ENCODE measurements around the gene ATRAID. TPM values are rescaled to one million over a fixed set of nuclear protein-coding genes. Genes with fewer than 3 reads are reported as not detected.

ATRAID gene, protein sequence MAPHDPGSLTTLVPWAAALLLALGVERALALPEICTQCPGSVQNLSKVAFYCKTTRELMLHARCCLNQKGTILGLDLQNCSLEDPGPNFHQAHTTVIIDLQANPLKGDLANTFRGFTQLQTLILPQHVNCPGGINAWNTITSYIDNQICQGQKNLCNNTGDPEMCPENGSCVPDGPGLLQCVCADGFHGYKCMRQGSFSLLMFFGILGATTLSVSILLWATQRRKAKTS
- total RNA-seq: 73.9 and 77.2 TPM in 2 replicates

DNA sequence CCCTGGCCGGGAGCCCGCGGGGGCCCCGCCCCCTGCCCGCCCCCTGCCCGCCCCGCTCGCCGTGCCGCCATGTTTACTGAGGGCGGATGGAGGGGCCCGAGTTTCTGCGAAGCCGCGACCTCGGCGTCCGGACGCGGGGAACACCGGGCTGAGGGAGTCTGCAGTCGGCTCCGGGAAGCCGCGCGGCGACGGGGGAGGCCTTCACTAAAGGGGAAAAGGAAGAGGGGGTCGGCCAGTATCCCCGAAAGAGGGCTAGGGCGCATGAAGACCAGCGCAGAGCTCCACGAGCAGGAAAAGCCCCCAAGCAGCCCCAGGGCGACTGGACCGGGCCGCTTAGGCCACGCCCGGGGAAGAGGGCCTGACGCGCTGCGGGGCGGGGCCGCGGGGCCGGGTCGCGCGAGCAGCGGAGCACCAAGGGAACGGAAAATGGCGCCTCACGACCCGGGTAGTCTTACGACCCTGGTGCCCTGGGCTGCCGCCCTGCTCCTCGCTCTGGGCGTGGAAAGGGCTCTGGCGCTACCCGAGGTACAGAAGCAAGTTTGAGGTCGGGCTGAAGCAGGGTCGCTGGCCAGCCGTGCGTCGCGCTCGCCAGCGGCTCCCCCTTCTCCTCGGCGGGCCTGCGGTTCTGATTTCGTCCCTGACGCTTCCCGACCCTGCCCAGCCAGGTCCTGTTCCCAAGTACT is at the start of gene ATRAID, which contains the start of gene SLC5A6:
TSS of gene ATRAID (plus strand) at position 99 of the 683 bp plus-strand sequence. CDS start at position 427, 328 bp downstream.
TSS of gene SLC5A6 (minus strand) at position 326 of the 683 bp plus-strand sequence. CDS start 4,618 bp downstream, outside the sequence.
- peak within 1 kb of the TSS; percentile 97 for H3K4me3 Mint-ChIP-seq
- intact Hi-C loops (cut with micrococcal nuclease): loop anchor here (1.0 to 5.0 kb wide), 13 partner anchors 52 to 1540 kb away; partner anchors contain the start of genes CCDC121, EIF2B4, GPN1 and GTF3C2
- peak within 1 kb of the TSS; percentile 100 for H3K27ac Mint-ChIP-seq
- DNase-seq (peak; percentile 96), ATAC-seq (ENCODE audit: low read depth) (peak; percentile 88)
- H3K9me3 Mint-ChIP-seq: no peaks in the 10 kb centered on the region
- POLR2A ChIA-PET: interaction anchor here (0.6 to 1.9 kb wide), 27 partner anchors 9 to 451 kb away, joined by 3 to 12 read pairs (median 4); partner anchors contain the start of genes ABHD1, AGBL5, GTF3C2 and NRBP1
- no peaks in the 10 kb centered on the region for H3K27me3 Mint-ChIP-seq
- CTCF ChIA-PET: no interaction called here
- H3K36me3 Mint-ChIP-seq (ENCODE audit: low read depth): peaks cover 58% of the 10 kb centered on the region
- TF ChIP-seq, protein P1, sequence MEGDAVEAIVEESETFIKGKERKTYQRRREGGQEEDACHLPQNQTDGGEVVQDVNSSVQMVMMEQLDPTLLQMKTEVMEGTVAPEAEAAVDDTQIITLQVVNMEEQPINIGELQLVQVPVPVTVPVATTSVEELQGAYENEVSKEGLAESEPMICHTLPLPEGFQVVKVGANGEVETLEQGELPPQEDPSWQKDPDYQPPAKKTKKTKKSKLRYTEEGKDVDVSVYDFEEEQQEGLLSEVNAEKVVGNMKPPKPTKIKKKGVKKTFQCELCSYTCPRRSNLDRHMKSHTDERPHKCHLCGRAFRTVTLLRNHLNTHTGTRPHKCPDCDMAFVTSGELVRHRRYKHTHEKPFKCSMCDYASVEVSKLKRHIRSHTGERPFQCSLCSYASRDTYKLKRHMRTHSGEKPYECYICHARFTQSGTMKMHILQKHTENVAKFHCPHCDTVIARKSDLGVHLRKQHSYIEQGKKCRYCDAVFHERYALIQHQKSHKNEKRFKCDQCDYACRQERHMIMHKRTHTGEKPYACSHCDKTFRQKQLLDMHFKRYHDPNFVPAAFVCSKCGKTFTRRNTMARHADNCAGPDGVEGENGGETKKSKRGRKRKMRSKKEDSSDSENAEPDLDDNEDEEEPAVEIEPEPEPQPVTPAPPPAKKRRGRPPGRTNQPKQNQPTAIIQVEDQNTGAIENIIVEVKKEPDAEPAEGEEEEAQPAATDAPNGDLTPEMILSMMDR (IDR thresholded peaks at IDR 0.05): no peak
- H3K4me1 Mint-ChIP-seq: peaks cover 34% of the 10 kb centered on the region

DNA sequence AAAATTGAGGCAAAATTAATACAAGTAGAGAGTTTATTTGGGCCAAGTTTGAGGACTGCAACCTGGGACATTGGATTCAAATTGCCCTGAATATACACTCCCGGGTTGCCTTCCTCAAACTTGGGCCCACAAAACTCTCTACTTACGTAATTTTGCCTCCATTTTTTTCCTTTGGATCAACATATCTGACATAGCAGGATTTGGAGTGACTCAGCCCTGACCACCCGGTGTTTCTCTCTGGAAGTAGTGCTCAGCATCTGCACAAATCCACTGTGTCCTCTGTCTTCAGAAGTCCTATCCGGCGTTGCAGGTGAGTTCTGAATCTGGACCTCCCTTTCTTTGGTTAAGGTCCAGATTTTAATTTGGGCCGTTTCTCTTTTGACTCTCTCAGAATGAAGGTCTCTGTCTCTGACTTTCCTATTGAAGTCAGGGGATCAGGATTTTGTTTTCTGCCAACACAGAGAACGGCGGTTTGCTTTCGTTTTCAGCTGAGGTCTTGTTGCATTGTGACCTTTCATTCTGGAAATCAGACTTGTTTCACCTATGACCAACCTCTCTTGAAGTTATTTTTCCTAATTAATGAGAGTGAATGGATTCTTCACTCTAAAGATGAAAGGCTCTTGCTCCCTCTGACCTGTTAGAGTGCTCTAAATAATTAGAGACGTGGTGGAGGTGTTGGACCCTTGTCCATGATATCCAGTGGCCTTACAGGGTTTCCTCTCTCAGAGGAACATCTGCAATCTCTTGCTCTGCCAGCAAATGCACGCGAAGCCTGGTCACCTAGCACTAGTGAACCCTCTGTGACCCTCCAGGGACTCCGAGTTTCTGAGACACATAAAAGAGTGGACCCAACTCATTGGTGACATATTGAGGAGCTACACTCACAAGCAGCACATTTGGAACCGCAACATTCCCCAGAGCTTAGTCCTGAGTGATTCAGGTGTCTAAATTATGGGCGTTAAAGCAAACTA is 49.4 kb upstream of the ATRAID start:
- ChIA-PET POLR2A (interaction anchor here (0.7 kb wide), 1 partner anchor 138 kb away, joined by 6 read pairs; no protein-coding TSS in a partner anchor), CTCF (no interaction called here)
- DNase-seq (no peak), ATAC-seq (ENCODE audit: low read depth) (no peak)
- Mint-ChIP-seq H3K27me3 (peaks cover 2% of the 10 kb centered on the region), H3K9me3 (no peaks in the 10 kb centered on the region), H3K4me3 (no peak overlapping the region), H3K36me3 (ENCODE audit: low read depth) (no peaks in the 10 kb centered on the region), H3K4me1 (peaks cover 28% of the 10 kb centered on the region), H3K27ac (peak overlapping the region; percentile 35)
- TF ChIP-seq, protein P1 (IDR thresholded peaks at IDR 0.05): no peak
- intact Hi-C loops (cut with micrococcal nuclease): no loop called here

DNA sequence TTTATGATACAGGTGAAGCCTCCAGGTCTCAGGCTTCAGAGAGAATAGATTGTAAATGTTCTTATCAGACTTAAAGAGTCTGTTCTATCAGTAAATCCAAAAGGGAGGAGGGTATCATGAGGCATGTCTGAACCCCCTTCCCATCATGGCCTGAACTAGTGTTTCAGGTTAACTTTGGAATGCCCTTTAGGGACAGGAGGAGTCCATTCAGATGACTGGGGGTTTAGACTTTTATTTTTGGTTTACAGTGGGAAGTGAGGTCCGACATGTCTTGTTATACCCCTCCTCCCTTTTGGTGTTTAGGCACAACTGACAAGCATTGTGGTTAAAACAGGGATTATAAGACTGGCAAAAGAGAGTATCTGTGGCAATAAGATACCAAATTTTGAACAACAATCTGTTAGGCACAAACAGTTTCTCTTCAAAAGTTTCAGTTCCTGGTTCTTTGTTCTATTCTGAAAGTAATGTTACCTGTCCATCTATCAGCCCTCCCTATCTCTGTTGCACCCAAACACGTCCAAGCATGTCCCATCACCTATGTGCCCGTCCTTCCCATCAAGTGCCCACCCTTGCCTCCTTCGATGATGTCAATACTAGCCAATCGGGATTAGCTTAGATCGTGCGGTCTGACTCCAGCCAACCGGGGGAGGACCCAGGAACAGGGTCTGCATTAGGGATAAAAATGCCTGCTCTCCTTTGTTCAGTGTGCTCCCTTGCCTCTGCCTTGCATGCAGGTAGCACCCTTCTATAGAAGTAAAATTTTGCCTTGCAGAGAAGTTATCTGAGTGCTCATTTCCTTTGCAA is 46.7 kb upstream of the ATRAID start:
- peak overlapping the region; percentile 14 for H3K27ac Mint-ChIP-seq
- POLR2A ChIA-PET: interaction anchor here (0.6 to 0.7 kb wide), 2 partner anchors 32 to 34 kb away, joined by 3 read pairs; no protein-coding TSS in a partner anchor
- CTCF ChIA-PET: no interaction called here
- TF ChIP-seq, protein P1 (IDR thresholded peaks at IDR 0.05): no peak
- no peaks in the 10 kb centered on the region for H3K9me3 Mint-ChIP-seq
- H3K36me3 Mint-ChIP-seq (ENCODE audit: low read depth): no peaks in the 10 kb centered on the region
- DNase-seq (no peak), ATAC-seq (ENCODE audit: low read depth) (peak; percentile 31)
- no peaks in the 10 kb centered on the region for H3K27me3 Mint-ChIP-seq
- H3K4me1 Mint-ChIP-seq: peaks cover 32% of the 10 kb centered on the region
- H3K4me3 Mint-ChIP-seq: no peak overlapping the region
- intact Hi-C loops (cut with micrococcal nuclease): no loop called here

DNA sequence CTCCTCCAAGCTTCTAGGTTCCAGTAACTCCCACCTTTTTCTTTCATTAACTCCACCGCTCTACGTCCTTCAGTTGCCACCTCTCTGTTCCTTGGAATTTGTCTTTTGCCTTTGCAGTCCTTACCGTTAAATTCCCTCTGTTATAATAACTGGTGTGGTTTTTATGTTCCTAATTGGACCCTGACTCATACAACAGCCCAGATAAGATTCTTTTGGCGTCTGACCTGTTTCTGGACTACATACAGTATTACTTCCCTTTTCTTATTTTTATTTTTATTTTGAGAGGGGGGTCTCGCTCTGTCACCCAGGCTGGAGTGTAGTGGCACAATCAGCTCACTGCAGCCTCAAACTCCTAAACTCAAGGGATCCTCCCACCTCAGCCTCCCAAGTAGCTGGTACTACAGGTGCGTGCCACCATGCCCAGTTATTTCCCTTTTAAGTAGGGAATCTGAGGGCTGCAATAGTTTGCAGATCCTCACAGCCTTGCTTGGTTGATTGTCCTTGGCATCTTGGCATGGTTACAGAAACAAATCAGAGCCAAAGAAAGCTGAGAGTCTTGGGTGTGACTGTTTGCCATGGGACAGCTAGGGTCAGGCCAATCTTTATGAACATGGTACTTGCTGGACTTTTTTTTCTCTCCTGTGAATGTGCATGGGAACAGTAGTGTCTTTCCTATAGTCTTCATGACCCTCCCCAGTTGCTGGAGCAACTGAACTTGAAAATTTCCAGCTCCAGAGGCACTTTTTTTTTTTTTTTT is 41.1 kb upstream of the ATRAID start:
- H3K27me3 Mint-ChIP-seq: peaks cover 2% of the 10 kb centered on the region
- H3K4me3 Mint-ChIP-seq: peak overlapping the region; percentile 28
- ChIA-PET CTCF (interaction anchor here (1.2 to 2.0 kb wide), 3 partner anchors 19 to 109 kb away, joined by 4 to 11 read pairs (median 4); partner anchors contain the start of gene SLC30A3), POLR2A (interaction anchor here (0.9 kb wide), 1 partner anchor 41 kb away, joined by 3 read pairs; the partner anchor contains the start of gene ATRAID)
- no peaks in the 10 kb centered on the region for H3K9me3 Mint-ChIP-seq
- peaks cover 9% of the 10 kb centered on the region for H3K4me1 Mint-ChIP-seq
- H3K36me3 Mint-ChIP-seq (ENCODE audit: low read depth): no peaks in the 10 kb centered on the region
- no peak overlapping the region for H3K27ac Mint-ChIP-seq
- peak; percentile 42 for ATAC-seq (ENCODE audit: low read depth)
- intact Hi-C loops (cut with micrococcal nuclease): loop anchor here (5.0 kb wide), 1 partner anchor 112 kb away; the partner anchor contains the start of gene TRIM54
- DNase-seq: no peak
- TF ChIP-seq, protein P1 (IDR thresholded peaks at IDR 0.05): no peak

Data from activated B cell treated with CpG ODN at 0.5 μM for 24 hours (primary cell).